HFFc6 (cell line): Measurements from ENCODE around the gene CD44. TPM values are rescaled to one million over a fixed set of nuclear protein-coding genes. Genes with fewer than 3 reads are reported as not detected.

Experiments
- DNase-seq: peaks from one replicate; pipeline ENCODE4 v3.0.0-alpha.2; 2018
- H3K27ac Mint-ChIP-seq: 2 replicates; pipeline ENCODE4 v1.8.0; 2020; ENCODE audit warnings: mild to moderate bottlenecking, mixed read lengths
- H3K27me3 Mint-ChIP-seq: 2 replicates; pipeline ENCODE4 v1.8.0; 2021; ENCODE audit warnings: mild to moderate bottlenecking, moderate library complexity, mixed read lengths; ENCODE audit not compliant: insufficient read depth
- H3K36me3 Mint-ChIP-seq: 2 replicates; pipeline ENCODE4 v1.8.0; 2021; ENCODE audit warnings: low read depth, mixed read lengths
- H3K4me1 Mint-ChIP-seq: 2 replicates; pipeline ENCODE4 v1.8.0; 2020; ENCODE audit warnings: low read depth, mixed read lengths
- H3K4me3 Mint-ChIP-seq: 2 replicates; pipeline ENCODE4 v1.8.0; 2020; ENCODE audit warnings: mild to moderate bottlenecking, moderate library complexity, mixed read lengths
- H3K9me3 Mint-ChIP-seq: 2 replicates; pipeline ENCODE4 v1.8.0; 2020; ENCODE audit warnings: mild to moderate bottlenecking, mixed read lengths
- total RNA-seq, 6 experiments: library from RNA; stranded (reverse); fragmentation: NEBNext Ultra II Directional; extraction: Animal tissue kit (Norgen Biotek cat#: 25700); gene quantifications; 2 replicates in 1 of 6; 3 replicates in 5 of 6; pipeline ENCODE4 v1.2.3, GENCODE V29; 2021
- TF ChIP-seq, protein P1 (sequence below): fragments of 200-600 bp; sonication (generic); IDR thresholded peaks from 2 replicates; pipeline ENCODE4 v1.5.0; 2021; ENCODE audit warnings: antibody characterized with exemption, mild to moderate bottlenecking

The CD44 gene
- total RNA-seq, 6 experiments from 2014 or later: 1,912 to 2,221 (median 2,175) TPM

DNA sequence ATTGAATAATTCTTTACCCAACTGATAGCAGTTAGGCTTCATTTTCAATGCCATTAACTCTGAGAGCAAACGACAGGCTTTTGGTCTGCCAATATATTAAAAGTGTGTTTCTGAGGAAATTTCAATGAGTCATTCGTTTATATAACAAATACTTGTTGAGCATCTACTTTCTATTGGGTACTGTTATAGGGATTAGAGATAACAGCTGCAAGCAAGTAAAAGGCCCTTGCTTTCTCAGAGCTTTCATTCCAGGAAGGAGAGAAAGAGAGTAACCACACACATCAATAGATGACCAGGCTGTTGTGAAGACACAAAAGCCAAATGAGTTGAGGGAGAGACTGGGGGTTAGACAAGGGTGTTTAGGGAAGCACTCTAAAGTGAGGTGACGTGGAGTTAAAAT is 35.7 kb downstream of the CD44 start:
- Mint-ChIP-seq H3K27me3 (peaks cover 18% of the 10 kb centered on the region), H3K9me3 (no peaks in the 10 kb centered on the region), H3K4me3 (peak overlapping the region; percentile 68), H3K4me1 (peaks cover 96% of the 10 kb centered on the region), H3K27ac (peak overlapping the region; percentile 89), H3K36me3 (peaks cover 84% of the 10 kb centered on the region)
- DNase-seq: peak; percentile 76
- TF ChIP-seq, protein P1, sequence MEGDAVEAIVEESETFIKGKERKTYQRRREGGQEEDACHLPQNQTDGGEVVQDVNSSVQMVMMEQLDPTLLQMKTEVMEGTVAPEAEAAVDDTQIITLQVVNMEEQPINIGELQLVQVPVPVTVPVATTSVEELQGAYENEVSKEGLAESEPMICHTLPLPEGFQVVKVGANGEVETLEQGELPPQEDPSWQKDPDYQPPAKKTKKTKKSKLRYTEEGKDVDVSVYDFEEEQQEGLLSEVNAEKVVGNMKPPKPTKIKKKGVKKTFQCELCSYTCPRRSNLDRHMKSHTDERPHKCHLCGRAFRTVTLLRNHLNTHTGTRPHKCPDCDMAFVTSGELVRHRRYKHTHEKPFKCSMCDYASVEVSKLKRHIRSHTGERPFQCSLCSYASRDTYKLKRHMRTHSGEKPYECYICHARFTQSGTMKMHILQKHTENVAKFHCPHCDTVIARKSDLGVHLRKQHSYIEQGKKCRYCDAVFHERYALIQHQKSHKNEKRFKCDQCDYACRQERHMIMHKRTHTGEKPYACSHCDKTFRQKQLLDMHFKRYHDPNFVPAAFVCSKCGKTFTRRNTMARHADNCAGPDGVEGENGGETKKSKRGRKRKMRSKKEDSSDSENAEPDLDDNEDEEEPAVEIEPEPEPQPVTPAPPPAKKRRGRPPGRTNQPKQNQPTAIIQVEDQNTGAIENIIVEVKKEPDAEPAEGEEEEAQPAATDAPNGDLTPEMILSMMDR: no peak

DNA sequence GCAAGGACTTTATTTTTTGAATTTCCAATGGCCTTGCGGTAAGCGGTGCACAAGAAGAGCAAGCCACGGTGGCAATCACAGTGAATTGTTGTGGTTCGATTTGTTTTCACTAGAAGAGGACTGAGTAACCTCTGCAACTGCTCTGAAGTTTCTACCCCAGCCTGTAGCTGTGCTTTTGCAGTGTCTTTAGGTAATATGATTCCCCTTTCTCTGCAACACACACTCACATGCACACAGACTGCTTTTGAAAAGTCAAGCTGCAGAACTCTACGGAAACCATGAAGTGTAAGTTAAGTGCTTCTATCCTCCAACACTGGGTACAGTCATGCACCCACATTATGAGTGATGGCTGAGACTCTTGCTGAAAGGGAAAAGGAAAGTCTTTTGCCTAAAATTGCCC is 38.4 kb downstream of the CD44 start:
- Mint-ChIP-seq H3K4me1 (peaks cover 93% of the 10 kb centered on the region), H3K27me3 (peaks cover 16% of the 10 kb centered on the region), H3K27ac (peak overlapping the region; percentile 89), H3K4me3 (peak overlapping the region; percentile 20; the same call in 1 of the 2 replicates), H3K9me3 (no peaks in the 10 kb centered on the region), H3K36me3 (peaks cover 82% of the 10 kb centered on the region)
- TF ChIP-seq, protein P1: no peak
- no peak for DNase-seq

GRCh38 chr11:35178067-35178805 is 39.3 kb downstream of the CD44 start:
- Mint-ChIP-seq H3K27me3 (peaks cover 15% of the 10 kb centered on the region), H3K27ac (peak overlapping the region; percentile 89), H3K36me3 (peaks cover 84% of the 10 kb centered on the region), H3K9me3 (no peaks in the 10 kb centered on the region), H3K4me3 (peak overlapping the region; percentile 66), H3K4me1 (peaks cover 93% of the 10 kb centered on the region)
- no peak for DNase-seq
- TF ChIP-seq, protein P1: no peak

GRCh38 chr11:35178873-35179272 is 39.9 kb downstream of the CD44 start:
- peaks cover 85% of the 10 kb centered on the region for H3K36me3 Mint-ChIP-seq
- no peak for DNase-seq
- H3K27me3 Mint-ChIP-seq: peaks cover 15% of the 10 kb centered on the region
- H3K9me3 Mint-ChIP-seq: no peaks in the 10 kb centered on the region
- H3K27ac Mint-ChIP-seq: peak overlapping the region; percentile 89
- TF ChIP-seq, protein P1: no peak
- H3K4me1 Mint-ChIP-seq: peaks cover 93% of the 10 kb centered on the region
- H3K4me3 Mint-ChIP-seq: peak overlapping the region; percentile 66

DNA sequence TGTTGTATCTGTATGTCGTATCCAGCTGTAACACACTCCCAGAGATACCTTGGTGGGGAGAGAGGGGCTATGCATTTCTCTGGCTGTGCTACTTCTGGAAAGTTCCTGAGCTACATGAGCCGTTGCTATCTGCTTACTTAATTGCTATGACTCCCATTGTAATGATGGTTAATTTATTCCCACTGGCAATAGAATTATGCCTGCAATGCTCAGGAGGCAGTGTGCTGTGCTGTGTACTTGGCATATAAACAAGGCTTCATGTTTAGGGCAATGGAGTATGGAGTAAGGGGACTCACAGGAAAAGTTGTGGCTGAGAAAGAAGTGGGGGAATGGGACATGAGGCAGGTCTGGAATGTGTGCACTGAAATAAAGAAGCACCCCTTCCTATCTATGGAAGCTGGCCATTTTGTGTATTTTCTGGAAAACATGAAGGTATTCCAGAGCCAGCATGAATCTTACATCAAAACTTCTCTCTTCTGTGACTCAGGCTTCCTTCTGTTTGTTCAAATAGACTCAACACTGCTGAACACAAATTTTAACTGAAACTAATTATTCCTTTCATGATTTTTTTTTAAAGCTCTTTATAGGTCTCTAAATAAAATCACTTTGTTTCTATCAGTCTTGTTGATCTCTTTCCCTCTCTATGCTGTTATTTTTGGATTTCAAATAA is 40.6 kb downstream of the CD44 start:
- H3K36me3 Mint-ChIP-seq: peaks cover 84% of the 10 kb centered on the region
- peak overlapping the region; percentile 66 for H3K4me3 Mint-ChIP-seq
- peaks cover 93% of the 10 kb centered on the region for H3K4me1 Mint-ChIP-seq
- DNase-seq: peak; percentile 47
- TF ChIP-seq, protein P1: no peak
- H3K27me3 Mint-ChIP-seq: peaks cover 15% of the 10 kb centered on the region
- H3K9me3 Mint-ChIP-seq: no peaks in the 10 kb centered on the region
- peak overlapping the region; percentile 89 for H3K27ac Mint-ChIP-seq
